Activated B cell treated with CpG ODN at 0.5 μM for 24 hours (primary cell): ENCODE measurements around the gene DENND11. TPM values are rescaled to one million over a fixed set of nuclear protein-coding genes. Genes with fewer than 3 reads are reported as not detected.

ENCODE experiments used
- ATAC-seq: fragments of 200-7000 bp; cut with Tn5 transposase; one replicate; pipeline ENCODE4 v1.10.0; 2021; ENCODE audit warnings: low read depth, mild to moderate bottlenecking, moderate library complexity
- CTCF ChIA-PET: fragments of 350-600 bp; sonication (Branson Sonifier 250); formaldehyde crosslinking; loops from one replicate; lab custom pipeline; 2021; ENCODE audit warnings: antibody characterized with exemption; lab: Charles Lee
- POLR2A ChIA-PET: fragments of 350-600 bp; sonication (Branson Sonifier 250); formaldehyde crosslinking; loops from one replicate; lab custom pipeline; 2021; ENCODE audit warnings: antibody characterized with exemption; lab: Charles Lee
- DNase-seq: peaks from one replicate; pipeline ENCODE4 v3.0.0; 2022
- H3K27ac Mint-ChIP-seq: one replicate; pipeline ENCODE4 v1.8.0; 2020; ENCODE audit warnings: mixed read lengths
- H3K27me3 Mint-ChIP-seq: one replicate; pipeline ENCODE4 v1.8.0; 2021; ENCODE audit warnings: mixed read lengths
- H3K36me3 Mint-ChIP-seq: one replicate; pipeline ENCODE4 v1.8.0; 2021; ENCODE audit warnings: low read depth, mixed read lengths
- H3K4me1 Mint-ChIP-seq: one replicate; pipeline ENCODE4 v1.8.0; 2021; ENCODE audit warnings: mixed read lengths
- H3K4me3 Mint-ChIP-seq: one replicate; pipeline ENCODE4 v1.8.0; 2020; ENCODE audit warnings: mild to moderate bottlenecking, mixed read lengths
- H3K9me3 Mint-ChIP-seq: one replicate; pipeline ENCODE4 v1.8.0; 2020; ENCODE audit warnings: mixed read lengths
- CTCF ChIP-seq: fragments of 200-600 bp; IDR thresholded peaks from one replicate; pipeline ENCODE4 v1.8.0; 2022; ENCODE audit warnings: antibody characterized with exemption, mild to moderate bottlenecking
- intact Hi-C: fragments of 100-400 bp; cut with micrococcal nuclease; formaldehyde crosslinking; loops from one replicate; pipeline ENCODE4 v1.15.1; 2024
- total RNA-seq: library from RNA; stranded (reverse); gene quantifications from 2 replicates; pipeline ENCODE4 v1.2.3, GENCODE V29; 2022

Gene DENND11
- total RNA-seq, result 49.1 and 58.1 TPM in 2 replicates

DNA sequence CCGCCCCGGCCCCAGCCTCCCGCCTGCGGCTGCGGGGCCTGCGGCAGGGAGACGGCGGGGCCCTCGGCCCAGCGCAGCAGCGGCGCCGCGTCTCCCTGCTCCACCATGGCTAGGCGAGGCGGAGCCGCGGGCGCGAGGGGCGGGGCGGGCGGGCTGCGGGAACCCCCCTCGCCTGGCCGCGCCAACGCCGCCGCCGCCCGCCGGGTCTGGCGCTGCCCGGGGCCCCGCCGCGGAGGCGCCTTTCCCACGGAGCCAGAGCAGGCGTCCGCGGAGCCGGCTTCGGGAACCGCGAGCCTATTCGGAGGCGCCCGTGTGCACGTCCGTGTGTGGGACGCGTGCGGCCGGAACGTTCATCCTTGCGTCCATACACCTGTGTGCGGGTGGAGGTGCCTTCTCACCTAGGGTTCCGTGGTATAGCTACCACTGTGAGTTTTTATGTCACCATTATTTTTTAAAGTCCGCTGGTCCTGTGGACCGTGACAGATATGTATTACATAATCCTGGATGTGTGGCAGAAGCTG is at the start of gene DENND11:
TSS of gene DENND11 (minus strand) at position 120 of the 521 bp plus-strand sequence. CDS start at position 107, 13 bp downstream.
- peak within 1 kb of the TSS; percentile 85 for H3K4me3 Mint-ChIP-seq
- intact Hi-C loops, result no loop called here
- H3K27me3 Mint-ChIP-seq, result no peaks in the 10 kb centered on the region
- CTCF ChIA-PET, result interaction anchor here (0.7 to 3.4 kb wide), 3 partner anchors 36 to 47 kb away, joined by 3 to 17 read pairs (median 4); partner anchors contain the start of gene SSBP1
- peaks cover 44% of the 10 kb centered on the region for H3K4me1 Mint-ChIP-seq
- peak within 1 kb of the TSS; percentile 81 for H3K27ac Mint-ChIP-seq
- TF ChIP-seq CTCF, result no peak
- ATAC-seq, result peak; percentile 69
- H3K36me3 Mint-ChIP-seq, result no peaks in the 10 kb centered on the region
- no peaks in the 10 kb centered on the region for H3K9me3 Mint-ChIP-seq
- POLR2A ChIA-PET, result interaction anchor here (0.6 to 5.2 kb wide), 4 partner anchors 36 to 54 kb away, joined by 3 to 56 read pairs (median 3); partner anchors contain the start of gene SSBP1
- peak; percentile 66 for DNase-seq

- Mint-ChIP-seq H3K9me3 (peaks cover 21% of the 10 kb centered on the region), H3K27ac (no peak overlapping the region), H3K4me1 (no peaks in the 10 kb centered on the region), H3K4me3 (no peak overlapping the region), H3K27me3 (no peaks in the 10 kb centered on the region), H3K36me3 (peaks cover 83% of the 10 kb centered on the region)
- intact Hi-C loops, result no loop called here
- ChIA-PET CTCF (no interaction called here), POLR2A (no interaction called here)
- DNase-seq (no peak), ATAC-seq (no peak)
- TF ChIP-seq CTCF, result no peak
Observed at GRCh38 chr7:141748396-141748795, 46.4 kb upstream of the DENND11 start.

- intact Hi-C loops, result no loop called here
- CTCF ChIA-PET, result no interaction called here
- no peaks in the 10 kb centered on the region for H3K27me3 Mint-ChIP-seq
- DNase-seq (no peak), ATAC-seq (no peak)
- H3K4me3 Mint-ChIP-seq, result no peak overlapping the region
- H3K9me3 Mint-ChIP-seq, result no peaks in the 10 kb centered on the region
- H3K36me3 Mint-ChIP-seq, result peaks cover 77% of the 10 kb centered on the region
- POLR2A ChIA-PET, result no interaction called here
- H3K27ac Mint-ChIP-seq, result no peak overlapping the region
- peaks cover 18% of the 10 kb centered on the region for H3K4me1 Mint-ChIP-seq
- no peak for TF ChIP-seq CTCF
Observed at GRCh38 chr7:141744131-141744530, 42.2 kb upstream of the DENND11 start.

DNA sequence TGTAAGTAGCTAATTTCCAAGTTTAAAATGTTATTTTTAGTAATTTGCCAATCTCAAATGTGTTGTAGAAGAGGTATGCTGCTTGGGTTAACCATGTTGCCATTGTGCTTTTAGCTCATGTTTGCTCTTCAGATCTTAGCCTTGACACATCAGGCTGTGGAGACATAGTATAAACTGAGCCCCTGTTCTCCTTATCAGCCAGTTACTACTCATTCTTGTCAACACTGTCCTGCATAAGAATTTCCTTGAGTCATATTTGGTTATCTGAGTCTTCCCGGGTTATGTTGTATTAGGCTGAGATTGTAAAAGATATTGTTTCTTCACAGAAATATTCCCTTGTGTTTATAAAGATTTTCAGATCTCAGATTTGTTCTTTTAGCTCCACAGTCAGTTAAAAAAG is 40.3 kb upstream of the DENND11 start:
- Mint-ChIP-seq H3K36me3 (peaks cover 77% of the 10 kb centered on the region), H3K27me3 (no peaks in the 10 kb centered on the region), H3K9me3 (no peaks in the 10 kb centered on the region), H3K27ac (no peak overlapping the region), H3K4me1 (peaks cover 36% of the 10 kb centered on the region), H3K4me3 (no peak overlapping the region)
- POLR2A ChIA-PET, result no interaction called here
- DNase-seq (no peak), ATAC-seq (no peak)
- intact Hi-C loops, result no loop called here
- no peak for TF ChIP-seq CTCF
- CTCF ChIA-PET, result no interaction called here

- peaks cover 55% of the 10 kb centered on the region for H3K36me3 Mint-ChIP-seq
- CTCF ChIA-PET, result interaction anchor here (2.2 to 6.3 kb wide), 2 partner anchors 85 to 90 kb away, joined by 11 to 54 read pairs; no protein-coding TSS in a partner anchor
Observed at GRCh38 chr7:141739250-141739649, 37.3 kb upstream of the DENND11 start.

More at GRCh38 chr7:141739250-141739649, 37.3 kb upstream of the DENND11 start:
- no peaks in the 10 kb centered on the region for H3K9me3 Mint-ChIP-seq
- DNase-seq (no peak), ATAC-seq (no peak)
- POLR2A ChIA-PET, result interaction anchor here (1.7 to 3.5 kb wide), 3 partner anchors 38 to 188 kb away, joined by 8 to 56 read pairs (median 11); partner anchors contain the start of genes AGK and DENND11
- intact Hi-C loops, result loop anchor here (2.0 kb wide), 1 partner anchor 1260 kb away; the partner anchor contains the start of gene MKRN1
- no peaks in the 10 kb centered on the region for H3K27me3 Mint-ChIP-seq
- peaks cover 40% of the 10 kb centered on the region for H3K4me1 Mint-ChIP-seq
- no peak for TF ChIP-seq CTCF
- H3K27ac Mint-ChIP-seq, result peak overlapping the region; percentile 19
- H3K4me3 Mint-ChIP-seq, result peak overlapping the region; percentile 99
